Activated CD8-positive, alpha-beta memory T cell treated with anti-CD3 and anti-CD28 coated beads, Interleukin-2, amount 50 U/mL, for 1 hour (primary cell): Measurements from ENCODE around the gene SMURF2.
"Not testable (repeated sequence)": the region's sequence is repeated elsewhere in the genome, so short reads cannot be mapped to it uniquely, and the experiment has no call there.

Experiments used
- DNase-seq: peaks from one replicate; pipeline ENCODE4 v3.0.0-alpha.2; 2020; ENCODE audit errors: extremely low read depth

SMURF2 gene

GRCh38 chr17:64661976-64662773, at the start of gene SMURF2:
Gene SMURF2, minus strand, starts transcription at chr17:64662307. Its CDS starts 427 bp downstream, at chr17:64661880.
- peak; percentile 46 for DNase-seq

- no peak for DNase-seq
These were observed 47.4 kb upstream of the SMURF2 start for GRCh38 chr17:64709481-64709880.

GRCh38 chr17:64707050-64707591, 45.0 kb upstream of the SMURF2 start:
- DNase-seq: no peak

- no peak for DNase-seq
These were observed 44.3 kb upstream of the SMURF2 start for GRCh38 chr17:64706224-64707049.

GRCh38 chr17:64702815-64703214, 40.7 kb upstream of the SMURF2 start:
- DNase-seq: no peak

- no peak for DNase-seq
These were observed 36.6 kb upstream of the SMURF2 start for GRCh38 chr17:64698725-64699124.

- no peak for DNase-seq
These were observed 32.1 kb upstream of the SMURF2 start for GRCh38 chr17:64694207-64694606.

GRCh38 chr17:64692187-64692586, 30.1 kb upstream of the SMURF2 start:
- no peak for DNase-seq

- DNase-seq: no peak
These were observed 27.0 kb upstream of the SMURF2 start for GRCh38 chr17:64689106-64689505.

- DNase-seq: no peak
These were observed 26.4 kb upstream of the SMURF2 start for GRCh38 chr17:64688481-64688880.

GRCh38 chr17:64687961-64688360, 25.9 kb upstream of the SMURF2 start:
- no peak for DNase-seq

- no peak for DNase-seq
These were observed 25.3 kb upstream of the SMURF2 start for GRCh38 chr17:64687376-64687775.

- DNase-seq: no peak
These were observed 24.6 kb upstream of the SMURF2 start for GRCh38 chr17:64686705-64687104.

- DNase-seq: no peak
These were observed 23.6 kb upstream of the SMURF2 start for GRCh38 chr17:64685705-64686104.

GRCh38 chr17:64683796-64684195, 21.7 kb upstream of the SMURF2 start:
- no peak for DNase-seq

GRCh38 chr17:64682261-64683181, 20.4 kb upstream of the SMURF2 start:
- no peak for DNase-seq

- no peak for DNase-seq
These were observed 17.7 kb upstream of the SMURF2 start for GRCh38 chr17:64679710-64680216.

GRCh38 chr17:64676763-64677162, 14.7 kb upstream of the SMURF2 start:
- no peak for DNase-seq

- DNase-seq: not testable (repeated sequence)
These were observed 8.9 kb upstream of the SMURF2 start for GRCh38 chr17:64670843-64671590.
